IMR-90 (cell line): Measurements from ENCODE around the gene SALL2. TPM values are rescaled to one million over a fixed set of nuclear protein-coding genes. Genes with fewer than 3 reads are reported as not detected.

Source experiments
- ATAC-seq: fragments of 200-7000 bp; cut with Tn5 transposase; 2 replicates; pipeline ENCODE4 v1.9.1; 2020; ENCODE audit warnings: low read depth, mild to moderate bottlenecking, moderate library complexity
- BruUV-seq: library from RNA; stranded (reverse); fragments of 400-500 nt; replicated peaks from 2 replicates; lab custom pipeline; 2021; lab: Mats Ljungman, UMichigan
- CTCF ChIA-PET: fragments of 300-600 bp; formaldehyde crosslinking; extraction: SDS; loops from one replicate; lab custom pipeline; 2021; ENCODE audit warnings: antibody characterized with exemption; lab: Yijun Ruan, JAX
- POLR2A ChIA-PET: fragments of 300-600 bp; sonication (Branson Sonifier 250); formaldehyde crosslinking; loops from one replicate; lab custom pipeline; 2022; ENCODE audit warnings: antibody characterized with exemption; ENCODE audit not compliant: unreplicated experiment; lab: Charles Lee
- DNase-seq: peaks from one replicate; pipeline ENCODE4 v3.0.0; 2013
- H2AFZ ChIP-seq: replicated peaks from 2 replicates; pipeline ENCODE3; 2013; ENCODE audit warnings: low read length, mild to moderate bottlenecking; ENCODE audit not compliant: poor library complexity
- H2AK5ac ChIP-seq: 2 replicates; pipeline ENCODE4 v1.6.1; 2013; ENCODE audit warnings: low read depth, low read length, inconsistent platforms
- H2AK9ac ChIP-seq: replicated peaks from 2 replicates; pipeline ENCODE3; 2013; ENCODE audit warnings: mild to moderate bottlenecking, low read depth, low read length, moderate library complexity; ENCODE audit not compliant: poor library complexity
- H2BK120ac ChIP-seq: 2 replicates; pipeline ENCODE4 v1.6.1; 2013; ENCODE audit warnings: low read depth, low read length, inconsistent platforms
- H2BK15ac ChIP-seq: 3 replicates; pipeline ENCODE4 v1.6.1; 2013; ENCODE audit warnings: low read depth, low read length, inconsistent platforms
- H2BK20ac ChIP-seq: 2 replicates; pipeline ENCODE4 v1.6.1; 2013; ENCODE audit warnings: low read depth, mild to moderate bottlenecking, inconsistent platforms, low read length, moderate library complexity
- H2BK5ac ChIP-seq: 2 replicates; pipeline ENCODE4 v1.6.1; 2013; ENCODE audit warnings: mild to moderate bottlenecking, low read depth, low read length, inconsistent platforms; ENCODE audit not compliant: poor library complexity, severe bottlenecking
- H3K14ac ChIP-seq: replicated peaks from 2 replicates; pipeline ENCODE4 v1.6.1; 2013; ENCODE audit warnings: low read depth, low read length, inconsistent platforms
- H3K18ac ChIP-seq: 2 replicates; pipeline ENCODE4 v1.6.1; 2013; ENCODE audit warnings: low read depth, low read length, control low read depth
- H3K23ac ChIP-seq: 2 replicates; pipeline ENCODE4 v1.6.1; 2013; ENCODE audit warnings: low read depth, low read length, inconsistent platforms
- H3K27ac ChIP-seq: 2 replicates; pipeline ENCODE4 v1.5.1; 2013; ENCODE audit warnings: mild to moderate bottlenecking, control low read depth, low read length; ENCODE audit not compliant: insufficient read depth
- H3K27me3 ChIP-seq: 2 replicates; pipeline ENCODE4 v1.6.1; 2013; ENCODE audit warnings: low read length; ENCODE audit not compliant: control insufficient read depth, insufficient read depth
- H3K36me3 ChIP-seq: 2 replicates; pipeline ENCODE4 v1.6.1; 2013; ENCODE audit warnings: low read length, mixed read lengths; ENCODE audit not compliant: control insufficient read depth, insufficient read depth
- H3K4ac ChIP-seq: 2 replicates; pipeline ENCODE4 v1.6.1; 2013; ENCODE audit warnings: low read depth, low read length, inconsistent platforms
- H3K4me1 ChIP-seq: 2 replicates; pipeline ENCODE4 v1.6.1; 2013; ENCODE audit warnings: low read length, mixed read lengths; ENCODE audit not compliant: control insufficient read depth, insufficient read depth
- H3K4me2 ChIP-seq: 2 replicates; pipeline ENCODE4 v1.6.1; 2013; ENCODE audit warnings: low read depth, mild to moderate bottlenecking, control low read depth, low read length, moderate library complexity
- H3K4me3 ChIP-seq: 2 replicates; pipeline ENCODE4 v1.5.1; 2013; ENCODE audit warnings: low read depth, mild to moderate bottlenecking, control low read depth, low read length, moderate library complexity; ENCODE audit not compliant: insufficient read depth
- H3K56ac ChIP-seq: 2 replicates; pipeline ENCODE4 v1.6.1; 2013; ENCODE audit warnings: low read length, inconsistent platforms; ENCODE audit not compliant: insufficient read depth; ENCODE audit errors: extremely low read depth
- H3K79me1 ChIP-seq, 2 experiments: 2 replicates each; pipeline ENCODE4 v1.6.1; 2013; ENCODE audit warnings: low read length in 2 of 2, inconsistent platforms in 1 of 2, low read depth in 1 of 2
- H3K9ac ChIP-seq: 2 replicates; pipeline ENCODE4 v1.6.1; 2013; ENCODE audit warnings: low read depth, low read length, control low read depth
- H3K9me1 ChIP-seq: 2 replicates; pipeline ENCODE4 v1.6.1; 2013; ENCODE audit warnings: low read length, inconsistent platforms; ENCODE audit not compliant: insufficient read depth
- H3K9me3 ChIP-seq: 2 replicates; pipeline ENCODE4 v1.6.1; 2013; ENCODE audit warnings: low read length; ENCODE audit not compliant: control insufficient read depth, insufficient read depth
- H4K20me1 ChIP-seq: 2 replicates; pipeline ENCODE4 v1.6.1; 2013; ENCODE audit warnings: low read length, inconsistent platforms; ENCODE audit not compliant: insufficient read depth
- H4K5ac ChIP-seq: 2 replicates; pipeline ENCODE4 v1.6.1; 2013; ENCODE audit warnings: mild to moderate bottlenecking, low read depth, low read length, control low read depth
- H4K8ac ChIP-seq, 2 experiments: 2 replicates each; pipeline ENCODE4 v1.6.1; 2013; ENCODE audit warnings: low read depth in 2 of 2, low read length in 2 of 2, control low read depth in 1 of 2, inconsistent platforms in 1 of 2
- H4K91ac ChIP-seq: 2 replicates; pipeline ENCODE4 v1.6.1; 2013; ENCODE audit warnings: low read depth, low read length, inconsistent platforms; ENCODE audit not compliant: insufficient read depth
- BHLHE40 ChIP-seq: fragments of 150-350 bp; IDR thresholded peaks from 2 replicates; pipeline ENCODE4 v1.6.1; 2016; ENCODE audit warnings: mild to moderate bottlenecking, low read depth, low read length
- WGBS, 2 experiments: methylation state at CpG; one replicate each; pipeline versions ENCODE4 v1.1.5 to v1.1.7; 2013; ENCODE audit warnings: missing lambda C conversion rate in 2 of 2; ENCODE audit not compliant: insufficient read length in 1 of 2; ENCODE audit errors: extremely low coverage in 2 of 2; 5-methylcytosine and 5-hydroxymethylcytosine counted together
- dilution Hi-C: fragments of 300-500 bp; cut with HindIII; formaldehyde crosslinking; loops from one replicate; pipeline ENCODE4 v1.14.3; 2018; ENCODE audit warnings: low sequenced_read_pairs; ENCODE audit not compliant: unreplicated experiment
- in situ Hi-C: fragments of 300-500 bp; cut with MboI; formaldehyde crosslinking; loops from 3 replicates; pipeline ENCODE4 v1.14.3; 2019; ENCODE audit warnings: low sequenced_read_pairs, inconsistent platforms, mixed read lengths
- intact Hi-C: fragments of 100-400 bp; cut with micrococcal nuclease; formaldehyde crosslinking; loops from 2 replicates; pipeline ENCODE4 v1.10.0; 2022
- polyA plus RNA-seq, 3 experiments: library from polyadenylated mRNA; depleted of rRNA; stranded (reverse); fragments of >200 nt; gene quantifications; 2 replicates each; pipeline ENCODE4 v1.2.3, GENCODE V29; 2012; ENCODE audit warnings: low replicate concordance in 1 of 3
- total RNA-seq: library from RNA; depleted of rRNA; stranded (reverse); fragments of >200 nt; gene quantifications from 2 replicates; pipeline ENCODE4 v1.2.3, GENCODE V29; 2012

Gene SALL2
- total and polyA plus RNA-seq, 2 of the 4 experiments (the other 2 are of a cell fraction): 2.9 to 10.1 TPM

- peaks cover 4% of the 10 kb centered on the region for H3K9me1 ChIP-seq
- no peak overlapping the region for H4K8ac ChIP-seq
- H2BK120ac ChIP-seq: no peak overlapping the region
- H2BK20ac ChIP-seq: no peak overlapping the region
- H3K9ac ChIP-seq: no peak overlapping the region
- H3K14ac ChIP-seq: no peak overlapping the region
- H3K18ac ChIP-seq: no peak overlapping the region
- BruUV-seq: no TSS peak
- ATAC-seq (no peak), DNase-seq (no peak)
- H4K20me1 ChIP-seq: no peaks in the 10 kb centered on the region; the same call in 1 of the 2 replicates
- no peak overlapping the region for H2BK5ac ChIP-seq
- peaks cover 0 to 19% of the 10 kb centered on the region in 2 experiments; a peak in 2 of 4 replicates for H3K79me1 ChIP-seq
- no peak overlapping the region for H3K27ac ChIP-seq
- H2AK9ac ChIP-seq: no peak overlapping the region
- TF ChIP-seq BHLHE40: no peak
- H3K9me3 ChIP-seq: no peaks in the 10 kb centered on the region
- no CpG with 5 or more reads among the region's 1 CpG for WGBS, 2 experiments
- no peak overlapping the region for H4K91ac ChIP-seq
- in situ Hi-C loops (no loop called here), dilution Hi-C loops (no loop called here), intact Hi-C loops (no loop called here)
- no peak overlapping the region for H3K56ac ChIP-seq
- H3K27me3 ChIP-seq: no peaks in the 10 kb centered on the region
- H3K4me2 ChIP-seq: no peak overlapping the region
- H3K4ac ChIP-seq: no peak overlapping the region
- no peak overlapping the region for H3K4me3 ChIP-seq
- CTCF ChIA-PET: interaction anchor here (0.6 kb wide), 1 partner anchor 87 kb away, joined by 3 read pairs; no protein-coding TSS in a partner anchor
- peaks cover 15% of the 10 kb centered on the region; the same call in 1 of the 2 replicates for H3K36me3 ChIP-seq
- no peak overlapping the region for H3K23ac ChIP-seq
- peaks cover 4% of the 10 kb centered on the region for H3K4me1 ChIP-seq
- H2AFZ ChIP-seq: no peak overlapping the region
- no peak overlapping the region for H2AK5ac ChIP-seq
- POLR2A ChIA-PET: no interaction called here
- no peak overlapping the region for H2BK15ac ChIP-seq
- H4K5ac ChIP-seq: no peak overlapping the region
Measured at GRCh38 chr14:21520767-21521166, 5.4 kb downstream of the SALL2 start.
